DOHH2 (cell line): ENCODE results near the gene MEN1.

Experiments used
- H3F3A ChIP-seq: fragments of 200-600 bp; sonication (generic), shearing (Covaris generic); 2 replicates; pipeline ENCODE4 v1.6.0; 2016; ENCODE audit warnings: antibody characterized with exemption, mild to moderate bottlenecking; ENCODE audit not compliant: control insufficient read depth, insufficient read depth
- H3K27ac ChIP-seq: fragments of 200-600 bp; sonication (generic); 2 replicates; pipeline ENCODE4 v1.5.1; 2014; ENCODE audit warnings: low read depth, mild to moderate bottlenecking, low read length, moderate library complexity
- H3K27me3 ChIP-seq: fragments of 200-600 bp; sonication (generic); 2 replicates; pipeline ENCODE4 v1.6.1; 2014; ENCODE audit warnings: mild to moderate bottlenecking, low read length, mixed read lengths; ENCODE audit not compliant: control insufficient read depth
- H3K36me3 ChIP-seq: fragments of 200-600 bp; sonication (generic); 2 replicates; pipeline ENCODE4 v1.6.1; 2014; ENCODE audit warnings: mild to moderate bottlenecking, low read length, moderate library complexity, mixed read lengths; ENCODE audit not compliant: control insufficient read depth
- H3K4me1 ChIP-seq: fragments of 200-600 bp; sonication (generic); 2 replicates; pipeline ENCODE4 v1.6.1; 2014; ENCODE audit warnings: mild to moderate bottlenecking, low read length, mixed read lengths; ENCODE audit not compliant: control insufficient read depth
- H3K4me2 ChIP-seq: fragments of 200-600 bp; sonication (generic); 2 replicates; pipeline ENCODE4 v1.6.0; 2014; ENCODE audit warnings: mild to moderate bottlenecking, low read length, moderate library complexity
- H3K4me3 ChIP-seq: fragments of 200-600 bp; sonication (generic); 2 replicates; pipeline ENCODE4 v1.5.1; 2014; ENCODE audit warnings: mild to moderate bottlenecking, low read length, mixed read lengths
- H3K79me2 ChIP-seq: fragments of 200-600 bp; sonication (generic); 2 replicates; pipeline ENCODE4 v1.6.1; 2014; ENCODE audit warnings: mild to moderate bottlenecking, low read length, mixed read lengths; ENCODE audit not compliant: control insufficient read depth
- H3K9me2 ChIP-seq: fragments of 200-600 bp; sonication (generic); replicated peaks from 2 replicates; pipeline ENCODE4 v1.6.1; 2014; ENCODE audit warnings: mild to moderate bottlenecking, low read length, mixed read lengths; ENCODE audit not compliant: control insufficient read depth
- H3K9me3 ChIP-seq: fragments of 200-600 bp; sonication (generic); 2 replicates; pipeline ENCODE4 v1.6.1; 2014; ENCODE audit warnings: antibody characterized with exemption, low read length, mixed read lengths; ENCODE audit not compliant: control insufficient read depth, insufficient read depth
- H4K20me1 ChIP-seq: fragments of 200-600 bp; sonication (generic); 2 replicates; pipeline ENCODE4 v1.6.0; 2014; ENCODE audit warnings: low read depth, mild to moderate bottlenecking, antibody characterized with exemption, low read length, moderate library complexity; ENCODE audit not compliant: control insufficient read depth, insufficient read depth
- EZH2phosphoT487 ChIP-seq: fragments of 200-600 bp; sonication (generic); IDR thresholded peaks from 2 replicates; pipeline ENCODE4 v1.6.1; 2017; ENCODE audit warnings: borderline replicate concordance, mild to moderate bottlenecking, antibody characterized with exemption, low read length, moderate library complexity, mixed read lengths
- TF ChIP-seq, protein P1 (sequence below): fragments of 200-600 bp; sonication (generic); IDR thresholded peaks from one replicate; pipeline ENCODE4 v1.5.1; 2014; ENCODE audit warnings: antibody characterized with exemption, mild to moderate bottlenecking, low read depth, low read length; ENCODE audit not compliant: poor library complexity, severe bottlenecking

MEN1 gene

GRCh38 chr11:64770120-64770519 lies 40.2 kb downstream of the MEN1 start:
- H3K4me1 ChIP-seq, result peaks cover 77% of the 10 kb centered on the region
- no peaks in the 10 kb centered on the region for H3K9me2 ChIP-seq
- no peak overlapping the region for H3K27ac ChIP-seq
- peaks cover 78% of the 10 kb centered on the region for H3F3A ChIP-seq
- TF ChIP-seq, protein P1, sequence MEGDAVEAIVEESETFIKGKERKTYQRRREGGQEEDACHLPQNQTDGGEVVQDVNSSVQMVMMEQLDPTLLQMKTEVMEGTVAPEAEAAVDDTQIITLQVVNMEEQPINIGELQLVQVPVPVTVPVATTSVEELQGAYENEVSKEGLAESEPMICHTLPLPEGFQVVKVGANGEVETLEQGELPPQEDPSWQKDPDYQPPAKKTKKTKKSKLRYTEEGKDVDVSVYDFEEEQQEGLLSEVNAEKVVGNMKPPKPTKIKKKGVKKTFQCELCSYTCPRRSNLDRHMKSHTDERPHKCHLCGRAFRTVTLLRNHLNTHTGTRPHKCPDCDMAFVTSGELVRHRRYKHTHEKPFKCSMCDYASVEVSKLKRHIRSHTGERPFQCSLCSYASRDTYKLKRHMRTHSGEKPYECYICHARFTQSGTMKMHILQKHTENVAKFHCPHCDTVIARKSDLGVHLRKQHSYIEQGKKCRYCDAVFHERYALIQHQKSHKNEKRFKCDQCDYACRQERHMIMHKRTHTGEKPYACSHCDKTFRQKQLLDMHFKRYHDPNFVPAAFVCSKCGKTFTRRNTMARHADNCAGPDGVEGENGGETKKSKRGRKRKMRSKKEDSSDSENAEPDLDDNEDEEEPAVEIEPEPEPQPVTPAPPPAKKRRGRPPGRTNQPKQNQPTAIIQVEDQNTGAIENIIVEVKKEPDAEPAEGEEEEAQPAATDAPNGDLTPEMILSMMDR, result no peak
- TF ChIP-seq EZH2phosphoT487, result no peak
- H4K20me1 ChIP-seq, result peaks cover 47% of the 10 kb centered on the region
- H3K4me3 ChIP-seq, result no peak overlapping the region
- peaks cover 99% of the 10 kb centered on the region for H3K36me3 ChIP-seq
- no peaks in the 10 kb centered on the region for H3K27me3 ChIP-seq
- no peak overlapping the region for H3K4me2 ChIP-seq
- H3K9me3 ChIP-seq, result no peaks in the 10 kb centered on the region
- peaks cover 85% of the 10 kb centered on the region for H3K79me2 ChIP-seq

GRCh38 chr11:64769283-64769682 lies 41.1 kb downstream of the MEN1 start:
- Histone ChIP-seq H3K9me2 (no peaks in the 10 kb centered on the region), H3K4me1 (peaks cover 77% of the 10 kb centered on the region), H3K9me3 (no peaks in the 10 kb centered on the region), H3K4me2 (no peak overlapping the region), H3K36me3 (peaks cover 99% of the 10 kb centered on the region), H3K79me2 (peaks cover 79% of the 10 kb centered on the region), H3K4me3 (no peak overlapping the region), H3K27ac (no peak overlapping the region), H4K20me1 (peaks cover 49% of the 10 kb centered on the region), H3K27me3 (no peaks in the 10 kb centered on the region), H3F3A (peaks cover 80% of the 10 kb centered on the region)
- no peak for TF ChIP-seq EZH2phosphoT487
- TF ChIP-seq, protein P1, result no peak

DNA sequence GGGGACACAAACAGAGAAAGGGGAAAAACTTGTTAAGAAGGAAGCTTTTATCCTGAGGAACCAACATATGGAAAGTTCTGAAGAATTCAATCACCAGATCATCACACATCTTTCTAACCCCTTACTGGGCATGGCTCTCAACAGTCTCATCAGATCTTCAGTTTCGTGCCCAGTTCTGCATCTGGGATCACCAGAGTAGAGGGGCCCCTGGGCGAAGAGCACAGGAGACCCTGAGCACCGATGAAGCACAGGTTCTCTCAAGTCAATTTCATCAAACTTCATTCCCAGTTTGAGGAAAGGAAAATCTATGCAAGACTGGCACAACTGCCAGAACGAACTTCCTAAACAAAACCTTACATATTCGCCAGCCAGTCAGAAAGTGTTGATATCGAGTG lies 42.1 kb downstream of the MEN1 start:
- H3K4me2 ChIP-seq, result no peak overlapping the region
- H3K4me3 ChIP-seq, result no peak overlapping the region
- H3K27me3 ChIP-seq, result no peaks in the 10 kb centered on the region
- no peaks in the 10 kb centered on the region for H3K9me3 ChIP-seq
- no peaks in the 10 kb centered on the region for H3K9me2 ChIP-seq
- 0 out of 2 replicates have a peak overlapping the region, but pooled peaks have one; percentile 5 for H3K27ac ChIP-seq
- peaks cover 80% of the 10 kb centered on the region for H3F3A ChIP-seq
- H3K36me3 ChIP-seq, result peaks cover 99% of the 10 kb centered on the region
- H3K4me1 ChIP-seq, result peaks cover 77% of the 10 kb centered on the region
- peaks cover 55% of the 10 kb centered on the region for H4K20me1 ChIP-seq
- peaks cover 70% of the 10 kb centered on the region for H3K79me2 ChIP-seq
- no peak for TF ChIP-seq EZH2phosphoT487
- TF ChIP-seq, protein P1, result no peak
